Skin of body (tissue), 2 donors: Measurements from ENCODE around the gene NRG2. TPM values are rescaled to one million over a fixed set of nuclear protein-coding genes. Genes with fewer than 3 reads are reported as not detected.

ENCODE experiments used
- DNase-seq: peaks from one replicate; lab custom pipeline; 2025; lab: John Stamatoyannopoulos, UW
- total RNA-seq: library from RNA; depleted of rRNA; stranded (reverse); fragments of >200 nt; gene quantifications from one replicate; pipeline ENCODE4 v1.2.3, GENCODE V29; 2014

NRG2 gene
- total RNA-seq, 1 donor from 2014 or later: 0.99 TPM

DNA sequence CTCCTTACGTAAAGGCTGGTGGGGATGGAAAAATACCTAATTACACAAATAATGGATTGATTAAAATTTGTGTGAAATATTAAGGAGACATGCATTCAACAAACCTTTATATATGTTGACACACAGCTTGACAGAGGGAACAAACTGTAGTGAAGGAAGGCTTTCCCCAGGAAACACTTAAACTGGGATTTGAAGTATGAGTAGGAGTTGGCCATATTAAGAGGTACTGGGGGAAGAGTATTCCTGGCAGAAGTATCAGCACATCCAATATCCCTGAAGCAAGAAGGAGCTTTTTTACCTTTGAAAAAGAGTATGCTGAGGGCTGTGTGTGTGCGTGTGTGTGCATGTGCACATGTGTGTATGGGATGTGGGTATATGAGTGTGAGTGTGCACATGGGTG is 136.4 kb downstream of the NRG2 start:
- no peak for DNase-seq

DNA sequence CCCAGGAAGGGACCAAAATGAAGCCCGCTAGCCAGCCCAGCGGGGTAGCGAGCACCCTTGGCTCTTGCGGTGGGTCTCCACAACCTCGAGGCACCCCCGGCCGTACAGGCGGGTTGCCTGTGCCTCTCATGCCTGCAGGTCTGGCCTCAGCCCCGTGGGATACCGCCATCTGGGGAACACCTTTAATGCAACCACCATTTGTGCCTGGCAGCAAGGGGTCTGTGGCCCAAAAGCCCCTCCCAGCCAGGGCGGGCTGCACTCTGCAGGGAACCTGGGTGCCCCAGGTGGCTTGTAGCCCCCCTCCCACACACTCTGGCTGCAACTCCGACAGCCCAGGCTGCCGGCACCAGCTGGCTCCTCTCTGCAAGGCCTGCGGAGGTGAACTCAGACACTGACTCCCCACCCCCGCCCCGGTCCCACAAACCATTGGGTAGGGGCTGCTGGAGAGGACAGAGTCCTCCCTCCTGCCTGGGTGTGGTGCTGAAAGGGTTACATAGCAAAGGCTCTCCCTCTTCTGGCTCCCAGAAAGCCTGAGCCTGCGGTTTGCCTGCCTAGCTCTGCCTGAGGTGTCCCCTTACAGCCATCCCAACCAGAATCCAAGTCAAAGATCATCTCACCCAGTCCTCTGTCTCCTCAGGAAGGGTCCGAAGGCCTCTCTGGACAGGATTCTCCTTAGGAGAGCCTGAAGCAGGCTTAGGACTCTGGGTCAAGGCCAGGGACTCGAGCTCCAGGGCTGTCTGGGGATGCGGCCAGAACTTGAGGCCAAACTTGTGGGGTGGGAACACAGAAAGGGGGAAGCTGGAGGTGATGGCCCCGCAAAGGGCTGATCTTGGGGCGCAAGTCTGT is 138.1 kb downstream of the NRG2 start:
- no peak for DNase-seq

DNA sequence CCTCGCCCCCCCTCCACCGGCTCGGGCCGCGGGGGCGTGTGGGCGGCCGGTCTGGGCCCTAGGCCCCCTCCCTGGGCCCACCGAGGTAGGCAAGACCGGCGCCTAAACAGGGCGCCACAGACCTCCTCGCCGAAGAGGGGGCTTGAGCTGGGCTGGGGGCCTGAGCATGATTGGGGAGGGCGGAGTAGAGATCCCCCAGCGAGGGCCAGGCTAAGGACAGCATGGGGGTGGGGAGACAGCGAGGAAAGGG is 138.6 kb downstream of the NRG2 start:
- DNase-seq: no peak

DNA sequence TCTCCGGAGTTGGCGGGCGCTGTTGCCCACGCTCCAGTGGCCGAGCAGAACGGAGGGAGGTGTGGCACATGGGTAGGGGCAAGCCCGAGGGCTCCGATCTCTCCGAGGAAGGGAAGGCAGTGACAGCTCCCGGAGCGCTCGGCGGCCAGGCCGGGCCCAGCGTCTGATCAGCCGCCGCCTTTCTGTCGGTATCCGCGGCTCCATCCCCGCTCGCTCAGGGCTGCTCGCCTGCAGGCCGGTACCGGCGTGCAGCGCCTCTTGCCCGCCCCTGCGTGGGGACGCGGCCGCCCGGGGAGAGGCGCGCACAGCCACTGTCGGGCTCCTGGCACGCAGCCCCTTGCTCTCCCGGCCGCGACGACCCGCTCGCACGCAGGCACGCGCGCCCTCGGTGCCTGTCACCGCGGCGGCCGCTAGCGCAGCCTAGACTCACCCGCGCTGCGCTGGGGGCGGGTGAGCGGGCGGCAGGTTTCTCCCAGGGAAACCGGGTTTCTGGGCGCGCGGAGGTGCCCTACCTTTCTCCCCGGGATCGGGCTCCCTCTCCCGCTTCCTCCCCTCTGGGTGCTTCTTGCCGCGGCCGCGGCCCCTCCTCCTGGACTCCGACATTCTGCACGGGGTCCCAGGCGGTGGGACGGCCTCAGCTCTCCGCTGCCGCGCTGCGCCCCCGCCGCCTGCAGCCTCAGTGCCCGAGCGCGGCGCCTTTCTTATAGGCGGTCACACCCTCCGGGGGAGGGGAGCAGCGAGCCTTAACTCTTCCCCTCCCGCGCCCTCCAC is 139.1 kb downstream of the NRG2 start:
- no peak for DNase-seq

DNA sequence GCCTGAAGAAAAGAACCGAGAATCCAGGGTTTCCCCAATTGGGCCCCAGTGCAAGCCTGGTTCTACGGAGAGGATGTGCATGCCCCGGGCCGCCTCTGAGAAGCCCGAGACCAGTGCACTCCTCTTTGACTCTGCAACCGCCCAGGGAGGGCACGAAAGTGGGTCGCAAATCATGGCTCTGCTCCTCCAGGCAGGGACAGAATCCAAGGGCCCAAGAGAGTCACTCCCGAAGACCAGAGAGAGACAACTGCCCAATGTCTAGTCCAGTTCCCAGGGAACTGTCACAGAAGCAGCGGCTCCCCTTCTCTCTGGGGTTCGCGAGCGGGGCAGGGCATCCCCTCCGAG is 139.7 kb downstream of the NRG2 start:
- no peak for DNase-seq

DNA sequence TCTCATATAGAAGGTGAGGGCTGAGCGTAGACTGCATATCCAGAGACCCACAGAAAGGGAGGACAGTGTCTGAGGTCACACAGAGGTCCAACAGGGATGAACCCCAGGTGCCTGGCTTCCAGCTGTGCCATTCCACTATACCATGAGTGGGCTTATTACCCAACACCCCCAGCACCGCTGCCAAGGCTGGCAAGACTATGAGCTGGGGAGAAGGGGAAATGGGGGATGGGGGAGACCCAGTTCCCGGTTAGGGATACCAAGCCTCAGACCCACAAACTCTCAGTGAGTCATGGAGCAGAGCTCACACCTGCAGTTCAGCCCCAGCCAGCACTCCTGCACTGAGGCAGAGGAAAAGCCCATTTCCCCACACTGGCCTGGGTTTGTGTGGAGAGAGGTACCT is 141.1 kb downstream of the NRG2 start:
- no peak for DNase-seq

DNA sequence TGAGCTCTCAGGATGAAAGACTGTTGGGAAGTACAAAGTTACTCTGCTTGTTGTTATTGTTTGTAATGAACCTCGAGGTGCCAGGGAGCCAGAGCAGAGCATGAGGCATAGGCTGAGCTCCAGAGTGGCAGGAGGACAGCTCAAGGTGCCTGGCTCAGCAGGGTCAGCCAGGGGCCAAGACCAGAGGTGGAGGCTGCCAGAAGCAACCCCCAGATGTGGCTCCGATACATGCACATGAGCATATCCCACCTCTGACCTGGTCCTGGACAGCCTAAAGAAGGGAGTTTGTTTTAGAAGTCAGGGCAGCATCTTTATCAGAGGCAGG is 141.9 kb downstream of the NRG2 start:
- no peak for DNase-seq

DNA sequence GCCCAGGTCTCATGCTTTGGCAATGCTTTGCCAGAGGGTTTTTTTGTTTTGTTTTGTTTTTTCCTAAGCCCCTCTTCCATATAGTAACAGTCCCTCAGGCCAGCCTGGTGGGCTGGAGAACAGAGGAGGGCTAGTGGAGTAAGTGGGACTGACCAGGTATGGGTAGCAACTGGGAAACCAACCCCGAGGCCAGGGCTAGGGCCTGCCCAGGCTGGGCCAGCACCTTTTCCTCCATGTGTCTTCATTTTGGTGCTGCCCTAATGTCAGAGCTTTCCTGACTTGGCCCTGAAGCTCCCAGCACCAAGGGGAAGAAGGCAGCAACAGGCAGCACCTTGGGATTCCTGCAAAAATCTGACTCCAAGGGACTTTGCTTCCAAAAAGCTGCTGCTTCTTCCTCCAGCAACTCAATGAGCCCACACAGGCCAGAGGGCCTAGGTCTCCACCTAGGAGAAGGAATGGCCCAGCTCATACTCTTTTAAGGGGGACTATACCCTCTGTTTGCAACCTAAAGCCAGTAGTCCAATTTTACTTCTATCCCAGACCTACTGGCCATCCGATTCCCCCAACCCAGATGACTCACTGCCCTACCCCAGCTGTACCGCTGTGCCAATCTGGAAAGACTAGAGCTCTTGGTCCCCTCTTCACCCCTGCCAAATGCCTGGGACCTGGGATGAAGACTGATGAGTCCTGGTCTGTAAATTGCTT is 142.4 kb downstream of the NRG2 start:
- DNase-seq: no peak

DNA sequence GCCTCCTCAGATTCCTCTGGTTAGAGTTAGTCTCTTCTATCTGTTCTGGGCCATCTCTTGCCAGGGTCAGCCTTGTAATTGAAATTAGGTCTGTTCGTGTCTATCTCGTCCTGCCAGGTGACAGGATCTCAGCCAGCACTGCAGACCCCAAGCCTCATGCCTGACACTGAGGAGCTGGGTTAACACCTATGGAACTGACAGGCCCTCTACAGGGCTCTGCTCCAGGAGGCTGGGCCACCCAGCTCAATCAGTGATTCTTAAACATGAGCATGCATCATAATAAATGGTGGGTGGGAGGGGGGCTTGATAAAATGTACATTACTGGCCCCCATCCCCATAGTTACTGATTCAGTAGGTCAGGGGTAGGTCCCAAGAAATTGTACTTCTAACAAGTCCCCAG is 144.1 kb downstream of the NRG2 start:
- no peak for DNase-seq

DNA sequence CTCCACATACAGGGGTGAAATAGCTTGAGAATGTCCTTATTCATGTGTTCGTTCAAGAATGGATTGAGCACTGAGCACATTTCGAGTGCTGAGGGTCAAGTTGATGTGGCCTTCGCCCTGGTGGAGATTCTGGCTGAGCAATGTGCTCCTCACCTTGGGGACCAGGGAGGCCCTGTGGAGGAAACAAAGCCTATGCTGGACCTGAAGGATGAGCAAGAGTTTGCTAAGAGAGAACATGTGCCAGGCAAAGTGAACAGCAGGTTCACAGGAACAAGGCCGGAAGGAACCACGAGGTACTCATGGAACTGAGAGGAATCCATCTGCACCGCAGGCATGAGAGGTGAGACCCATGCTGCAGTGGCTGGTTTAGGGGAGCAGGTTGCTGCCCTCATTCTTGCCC is 145.1 kb downstream of the NRG2 start:
- no peak for DNase-seq

DNA sequence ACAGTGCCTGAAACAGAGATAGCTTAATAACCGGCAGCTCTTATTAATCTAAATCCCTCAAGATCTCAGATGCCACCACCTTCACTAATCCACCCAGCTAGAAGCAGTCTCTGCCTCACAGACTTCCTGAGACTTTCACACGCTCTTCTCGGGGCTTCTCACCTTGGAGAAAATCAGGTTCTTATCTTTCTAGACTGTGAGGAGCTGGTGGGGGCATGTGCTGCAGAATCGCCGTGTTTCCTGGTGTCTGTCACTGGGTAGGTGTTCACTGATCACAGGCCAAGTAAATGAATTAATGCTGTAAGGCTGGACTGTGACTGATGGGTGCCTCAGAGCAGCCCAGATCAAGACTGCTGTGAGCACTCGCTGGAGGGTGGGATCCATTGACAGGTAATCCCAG is 145.8 kb downstream of the NRG2 start:
- no peak for DNase-seq

DNA sequence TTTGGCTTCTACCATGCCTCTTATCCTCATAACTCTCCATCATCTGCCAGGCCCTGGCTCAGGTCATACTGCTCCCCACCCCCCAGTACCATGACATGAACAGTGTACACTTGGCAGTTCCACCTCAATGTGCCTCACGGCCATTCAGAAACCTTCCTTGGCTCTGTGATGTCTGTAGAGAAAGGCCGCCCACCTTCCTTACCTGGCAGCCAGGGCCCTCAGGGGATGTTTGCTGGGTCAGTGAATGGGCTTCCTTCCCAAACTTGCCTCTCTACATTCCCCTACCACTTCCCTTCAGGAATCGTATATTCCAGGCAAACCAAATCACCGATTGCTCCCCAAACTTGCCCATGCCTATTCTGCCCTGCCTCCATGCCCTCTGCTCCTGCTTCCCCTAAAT is 146.4 kb downstream of the NRG2 start:
- DNase-seq: no peak

DNA sequence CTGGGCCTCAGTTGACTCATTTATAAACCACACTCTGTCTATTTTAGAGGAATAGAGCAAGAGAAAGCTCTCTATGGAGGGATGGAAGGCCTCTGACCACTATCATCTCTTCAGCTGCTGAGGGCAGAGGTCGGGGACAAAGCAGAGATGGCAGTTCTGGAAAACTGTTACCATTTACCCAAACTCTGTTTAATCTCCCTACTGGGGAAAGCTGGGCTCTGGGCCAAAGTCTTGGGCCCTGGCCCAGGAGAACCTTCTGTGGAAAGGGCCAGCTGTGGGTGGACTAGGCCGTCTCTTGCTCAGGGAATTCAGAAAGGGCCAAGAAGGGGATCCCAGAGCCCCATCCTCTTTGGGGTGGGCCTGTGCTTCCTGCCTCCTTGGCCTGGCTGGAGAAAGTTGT is 147.5 kb downstream of the NRG2 start:
- DNase-seq: no peak

DNA sequence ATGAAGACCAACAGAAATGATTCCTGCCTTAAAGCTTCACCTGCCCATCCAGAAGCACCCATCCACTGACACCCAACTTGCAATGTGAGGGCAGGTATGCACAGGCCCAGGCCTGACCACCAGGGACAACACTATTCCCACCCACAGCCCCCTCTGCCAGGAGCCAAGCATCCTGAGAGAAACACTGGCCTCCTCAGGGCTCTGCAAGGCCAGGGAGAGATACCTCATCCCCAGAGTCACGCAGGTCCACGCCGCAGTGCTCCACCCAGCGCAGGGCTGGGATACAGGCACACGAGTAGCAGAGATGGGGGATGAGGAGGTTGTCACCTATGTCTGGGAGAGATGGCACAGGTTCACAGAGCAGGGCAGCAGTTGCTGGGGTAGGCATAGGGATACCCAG is 148.1 kb downstream of the NRG2 start:
- no peak for DNase-seq

DNA sequence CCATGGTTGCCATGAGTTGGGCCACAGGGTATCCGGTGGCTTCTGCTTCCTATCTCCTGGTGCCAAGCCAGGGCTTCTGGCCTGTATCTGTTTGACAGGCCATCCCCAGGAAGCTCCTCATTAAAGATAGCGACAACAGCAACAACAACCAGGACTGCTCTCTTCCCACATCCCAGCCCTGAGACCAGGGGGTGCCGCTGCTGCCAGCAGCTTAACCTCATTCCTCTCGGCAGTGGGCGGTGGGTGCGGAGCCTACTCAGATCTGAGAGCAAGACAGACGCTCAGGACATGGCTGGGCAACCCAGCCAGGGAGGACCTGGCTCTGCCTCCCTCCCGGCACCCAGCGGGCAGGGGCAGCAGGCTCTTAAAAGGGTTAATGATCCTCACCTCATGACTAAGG is 149.2 kb downstream of the NRG2 start:
- no peak for DNase-seq

DNA sequence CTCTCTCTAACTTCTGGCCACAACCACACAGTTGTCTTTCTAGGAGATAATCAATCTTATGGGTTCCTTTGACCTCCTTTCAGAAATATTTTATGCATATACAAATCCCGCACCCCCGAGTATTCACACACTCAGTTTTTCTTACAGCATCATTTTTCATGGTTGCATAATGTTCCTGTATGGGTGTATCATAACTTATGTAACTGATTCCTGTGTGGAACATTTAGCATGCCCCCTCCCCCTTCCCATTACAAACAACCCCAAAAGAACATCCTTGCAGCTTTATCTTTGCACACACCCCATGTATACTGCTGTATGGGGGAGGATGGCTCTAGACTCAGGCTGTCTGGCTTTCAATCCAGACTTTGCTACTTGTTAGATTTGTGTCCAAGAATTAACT is 153.7 kb downstream of the NRG2 start:
- no peak for DNase-seq

DNA sequence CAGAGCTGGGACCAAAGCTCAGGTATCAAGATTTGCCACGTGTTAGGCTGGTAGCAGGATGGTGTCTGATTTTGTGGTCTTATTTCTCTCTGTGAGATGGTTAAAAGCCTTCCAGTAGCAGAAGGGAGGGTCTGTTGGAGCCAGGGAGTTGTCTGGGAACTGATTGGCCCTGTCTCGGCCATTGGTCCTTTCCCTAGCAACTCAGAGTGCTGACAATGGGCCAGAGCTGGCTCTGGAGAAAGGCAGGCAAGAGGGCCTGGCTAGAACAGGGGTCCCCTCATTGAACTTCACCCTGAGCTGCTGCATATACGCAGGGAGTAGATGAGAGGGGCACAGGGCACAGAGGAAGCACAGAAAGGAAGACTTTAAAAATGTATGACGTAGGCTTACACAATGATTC is 154.7 kb downstream of the NRG2 start:
- DNase-seq: no peak

DNA sequence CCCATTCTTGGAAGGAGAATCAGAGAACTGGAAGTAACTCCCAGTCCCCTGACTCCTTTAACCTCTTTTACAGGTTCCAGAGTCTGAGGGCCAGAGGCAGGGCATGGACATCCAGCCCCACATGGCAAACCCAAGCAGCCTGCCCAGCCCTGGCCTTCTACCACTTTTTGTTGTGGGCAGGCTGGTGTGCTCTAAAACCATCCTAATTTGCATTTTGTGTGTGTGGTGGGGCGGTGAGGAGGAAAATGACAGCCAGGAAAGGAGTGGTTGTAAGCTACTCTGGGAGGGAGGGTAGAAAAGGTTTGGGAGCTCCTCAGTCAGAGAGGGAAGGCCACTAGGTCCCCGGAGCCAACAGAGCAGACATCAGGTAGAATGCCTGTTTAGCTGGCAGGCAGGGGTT is 156.9 kb downstream of the NRG2 start:
- DNase-seq: no peak

DNA sequence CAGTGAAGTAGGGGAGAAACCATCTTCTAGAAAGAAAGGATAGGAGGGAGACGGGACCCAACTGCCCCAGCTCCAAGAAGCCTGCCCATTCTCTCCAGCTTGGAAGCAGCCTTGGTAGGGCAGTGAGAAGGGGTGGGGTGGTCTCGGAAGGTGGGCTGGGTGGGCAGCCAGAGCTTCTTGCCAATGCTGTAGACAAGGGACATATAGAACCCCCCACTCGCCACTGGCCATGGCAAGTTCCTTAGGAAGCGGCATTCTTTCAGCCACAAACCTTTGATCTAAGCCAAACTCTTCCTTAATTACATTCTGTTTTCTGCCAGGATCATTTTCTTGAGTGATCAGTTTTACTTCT is 157.3 kb downstream of the NRG2 start:
- no peak for DNase-seq

DNA sequence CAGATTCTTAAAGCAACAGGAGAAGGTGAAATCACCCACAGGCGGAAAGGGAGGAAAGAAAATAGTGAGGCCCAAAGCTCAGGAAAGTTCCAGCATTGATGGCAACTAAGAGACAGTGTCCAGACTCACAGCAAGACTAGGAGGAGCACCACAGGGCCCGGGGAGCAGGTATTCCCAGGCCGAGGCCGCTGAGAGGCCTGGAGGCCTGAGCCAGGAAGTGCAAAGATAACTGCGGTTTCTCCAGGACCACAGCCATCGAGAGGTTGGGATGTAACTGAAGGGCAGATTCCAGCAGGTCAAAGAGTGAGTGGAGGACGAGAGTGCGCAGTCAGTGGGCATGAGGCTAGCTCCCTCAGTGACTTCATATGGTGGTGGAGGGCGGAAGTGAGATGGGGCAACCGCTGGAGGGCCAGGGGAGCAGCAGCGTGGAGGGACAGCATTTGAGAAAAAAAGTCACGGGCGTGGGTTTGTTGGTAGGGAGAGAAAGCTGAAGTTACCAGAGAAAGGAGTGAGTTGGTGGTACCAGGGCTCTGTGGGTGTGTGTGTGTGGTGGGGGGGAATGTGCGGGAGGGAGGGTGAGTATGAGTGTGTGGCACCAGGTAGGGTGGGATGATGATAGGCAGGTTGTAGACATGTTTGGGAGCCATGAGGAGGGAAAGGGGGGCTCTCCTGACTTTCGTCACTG is 157.8 kb downstream of the NRG2 start:
- DNase-seq: no peak

DNA sequence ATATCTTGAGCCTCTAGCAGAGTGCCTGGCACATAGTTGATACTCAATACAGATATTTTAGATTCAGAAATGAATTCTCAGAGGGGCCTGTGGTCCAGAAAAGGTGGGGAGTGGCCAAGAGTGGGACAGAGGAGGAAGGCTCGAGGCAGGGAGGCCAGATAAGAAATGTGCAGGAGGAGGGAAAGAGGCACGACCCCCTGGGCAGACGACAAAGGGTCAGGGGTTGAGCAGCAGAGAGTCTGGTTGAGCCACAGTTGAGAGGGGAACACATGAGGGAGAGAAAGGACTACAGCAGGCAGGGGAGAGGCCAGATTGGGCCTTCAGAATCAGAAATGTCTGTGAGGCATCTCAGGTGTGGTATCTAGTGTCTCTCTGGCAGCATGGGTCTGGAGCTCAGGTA is 158.4 kb downstream of the NRG2 start:
- DNase-seq: no peak

DNA sequence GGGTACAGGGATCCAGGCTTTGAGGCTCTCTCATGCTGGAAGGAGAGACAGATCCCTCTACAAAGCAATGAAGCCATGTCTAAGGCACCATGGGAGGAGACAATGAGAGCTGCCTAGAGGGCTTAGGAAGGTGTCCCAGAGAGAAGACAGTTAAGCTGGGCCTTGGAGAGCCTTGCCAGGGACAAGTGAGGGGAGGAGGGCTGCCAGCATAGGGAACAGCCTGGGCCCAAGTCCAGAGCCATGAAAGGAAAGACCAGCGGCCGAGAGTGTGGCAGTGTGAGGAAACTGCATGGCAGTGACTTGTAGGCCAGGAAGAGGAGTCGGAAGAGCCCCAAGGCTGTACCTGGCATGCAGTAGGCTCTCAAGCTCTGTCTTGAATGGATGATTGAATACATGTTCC is 159.0 kb downstream of the NRG2 start:
- no peak for DNase-seq
